IPS-NIHi11 (cell line): ENCODE data around the gene ZFHX2.
A peak's percentile ranks its signal among the peaks of the same experiment; 100 is the strongest.
"Not testable (repeated sequence)": the region's sequence is repeated elsewhere in the genome, so short reads cannot be mapped to it uniquely, and the experiment has no call there.

Source experiments
- DNase-seq: peaks from one replicate; pipeline ENCODE4 v3.0.0; 2012; ENCODE audit warnings: mixed read lengths, low spot score

ZFHX2 gene

DNA sequence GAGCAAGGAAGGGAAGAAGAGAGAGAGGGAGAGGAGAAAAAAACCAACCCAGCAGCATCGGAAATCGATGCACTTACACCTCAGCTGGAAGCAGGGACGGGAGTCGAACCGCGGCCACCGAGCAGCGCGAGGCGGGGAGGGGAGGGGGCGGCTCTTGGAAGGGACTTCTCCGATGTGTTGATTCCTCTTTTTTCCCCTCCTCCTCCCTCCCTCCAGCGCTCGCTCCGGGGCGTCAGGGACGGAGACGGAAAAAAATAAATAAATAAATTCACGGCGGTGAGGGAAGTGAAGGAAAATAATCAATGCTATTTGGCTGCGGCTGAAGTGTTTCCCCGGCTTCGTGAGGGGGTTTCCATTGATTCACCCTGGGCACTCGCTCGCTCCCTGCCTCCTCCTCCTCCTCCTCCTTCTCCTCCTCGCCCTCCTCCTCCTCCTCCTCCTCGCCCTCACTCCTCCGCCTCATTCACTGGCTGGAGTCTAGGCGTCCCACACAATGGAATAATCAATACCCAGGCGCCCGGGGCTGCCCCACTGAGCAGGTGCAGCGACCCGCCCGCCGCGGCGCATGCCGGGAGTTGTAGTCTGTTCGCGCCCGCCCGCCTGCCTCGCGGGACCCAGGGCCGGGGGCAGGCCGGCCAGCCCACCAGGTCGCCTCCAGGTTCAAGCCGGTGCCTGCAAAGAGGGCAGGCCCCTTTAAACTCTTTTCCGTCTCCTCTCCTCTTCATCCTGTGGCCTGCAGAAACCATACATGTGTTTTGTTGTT lies at the start of gene ZFHX2:
Gene ZFHX2, minus strand, starts transcription at position 500 of the 763 bp plus-strand sequence. CDS start 16,440 bp downstream, outside the sequence.
- DNase-seq: peak; percentile 88

DNA sequence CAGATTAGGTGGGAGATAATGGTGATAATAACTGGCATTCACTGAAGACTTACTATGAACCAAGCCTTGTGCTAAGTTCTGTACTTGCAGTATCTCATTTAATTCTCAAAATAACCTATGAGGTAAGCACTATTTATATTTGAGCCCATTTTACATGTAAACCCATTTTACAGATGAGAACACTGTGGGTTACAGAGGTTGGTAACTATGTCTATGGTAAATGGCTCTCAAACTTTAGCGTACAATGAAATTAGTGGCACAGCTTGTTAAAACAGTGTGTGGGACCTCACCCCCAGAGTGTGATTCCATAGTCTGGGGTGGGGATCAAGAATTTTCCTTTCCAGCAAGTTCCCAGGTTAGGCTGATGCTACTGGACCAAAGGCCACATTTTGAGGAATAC lies 49.2 kb upstream of the ZFHX2 start:
- DNase-seq: no peak

DNA sequence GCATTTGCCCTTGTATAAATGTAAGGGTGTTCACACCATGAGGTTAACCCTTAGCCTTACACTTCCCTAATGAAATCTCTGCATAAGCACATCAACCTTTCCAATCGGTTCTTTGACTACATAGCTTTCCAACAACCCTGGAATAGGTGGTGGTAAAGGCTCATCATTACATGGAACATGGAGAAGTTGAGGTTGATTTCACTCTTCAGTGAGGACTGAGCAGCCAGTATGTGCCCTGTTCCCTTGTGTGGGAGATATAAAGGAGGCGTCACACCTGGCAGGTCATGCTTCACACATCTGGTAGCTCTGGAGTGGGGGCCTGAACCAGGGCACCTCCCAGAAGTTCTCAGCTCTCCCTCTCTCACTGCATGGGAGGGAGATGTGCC lies 48.8 kb upstream of the ZFHX2 start:
- DNase-seq: no peak

DNA sequence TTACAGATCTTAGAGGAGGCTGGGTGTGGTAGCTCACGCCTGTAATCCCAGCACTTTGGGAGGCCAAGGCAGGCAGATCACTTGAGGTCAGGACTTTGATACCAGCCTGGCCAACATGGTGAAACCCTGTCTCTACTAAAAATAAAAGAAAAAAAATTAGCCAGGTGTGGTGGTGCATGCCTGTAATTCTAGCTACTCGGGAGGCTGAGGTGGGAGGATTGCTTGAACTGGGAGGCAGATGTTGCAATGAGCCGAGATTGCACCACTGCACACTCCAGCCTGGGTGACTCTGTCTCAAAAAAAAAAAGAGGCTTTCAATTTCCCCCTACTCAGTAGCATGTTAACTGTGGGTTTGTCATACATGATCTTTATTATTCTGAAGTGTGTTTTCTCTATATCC lies 42.6 kb upstream of the ZFHX2 start:
- DNase-seq: not testable (repeated sequence)

DNA sequence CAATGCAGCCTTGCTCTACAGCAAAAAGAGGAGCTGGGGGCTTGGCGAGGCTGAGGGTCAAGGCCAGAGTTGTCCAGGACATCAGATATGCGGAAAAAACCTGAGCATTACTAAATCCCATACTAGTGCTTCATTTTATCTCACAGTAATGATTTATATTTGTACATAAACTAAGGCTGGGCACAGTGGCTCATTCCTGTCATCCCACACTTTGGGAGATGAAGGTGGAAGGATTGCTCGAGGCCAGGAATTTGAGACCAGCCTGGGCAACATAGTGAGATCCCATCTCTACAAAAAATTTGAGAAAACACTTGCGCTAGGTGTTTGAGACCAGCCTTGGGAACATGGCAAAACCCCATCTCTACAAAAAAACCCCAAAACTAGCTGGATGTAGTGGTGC lies 38.6 kb upstream of the ZFHX2 start:
- DNase-seq: no peak

DNA sequence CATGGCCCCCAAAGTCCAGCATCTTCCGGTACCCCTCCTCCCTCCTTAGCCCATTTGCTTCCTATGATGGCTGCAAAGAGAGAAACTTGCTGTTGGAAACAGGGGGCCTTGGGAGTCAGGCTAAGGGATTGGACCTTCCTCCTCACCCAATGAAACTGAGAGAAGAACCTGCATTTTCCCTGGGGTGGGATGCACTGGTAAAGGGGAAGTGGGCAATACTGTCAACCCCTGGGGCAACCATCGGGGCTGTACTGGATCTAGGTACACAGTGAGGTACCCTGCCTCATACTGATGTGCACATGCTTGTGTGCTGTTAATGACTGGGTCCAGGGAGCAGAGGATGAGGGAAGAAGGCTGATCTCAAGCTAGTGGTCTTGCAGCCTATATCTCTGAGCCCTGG lies 38.0 kb upstream of the ZFHX2 start:
- DNase-seq: no peak

DNA sequence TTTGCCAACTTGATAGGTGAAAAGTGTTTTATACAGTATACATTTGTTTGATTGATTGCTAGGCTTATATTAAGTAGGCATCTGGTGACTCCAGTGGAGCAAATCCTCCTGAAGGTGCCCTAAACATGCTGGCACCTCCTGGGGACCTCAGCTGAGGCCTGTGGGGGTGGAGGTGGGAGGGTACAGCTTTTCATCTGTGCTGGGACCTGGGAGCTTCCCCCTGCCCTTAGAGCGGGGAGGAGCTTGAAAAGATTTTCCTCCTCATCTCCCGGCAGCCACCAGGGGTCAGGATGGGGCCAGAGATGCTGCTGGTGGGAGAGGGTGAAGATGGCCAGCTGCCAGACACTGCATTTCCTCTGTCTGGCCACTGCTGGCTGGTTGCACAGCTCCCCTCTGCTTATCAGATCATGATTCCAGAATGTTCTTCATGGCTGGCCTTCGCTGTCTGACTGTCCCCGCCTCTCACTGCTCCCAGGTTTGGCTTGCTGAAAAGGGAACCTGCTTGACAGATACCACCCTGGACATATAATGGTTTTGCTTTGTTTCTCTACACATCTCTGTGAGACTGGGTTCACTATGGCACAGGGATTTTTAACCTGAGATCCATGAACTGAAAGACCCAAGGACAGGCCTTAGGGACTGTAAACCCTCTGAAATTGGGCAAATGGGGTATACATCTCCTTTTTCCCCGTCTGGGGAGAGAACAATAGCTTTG lies 37.5 kb upstream of the ZFHX2 start:
- DNase-seq: peak; percentile 93

DNA sequence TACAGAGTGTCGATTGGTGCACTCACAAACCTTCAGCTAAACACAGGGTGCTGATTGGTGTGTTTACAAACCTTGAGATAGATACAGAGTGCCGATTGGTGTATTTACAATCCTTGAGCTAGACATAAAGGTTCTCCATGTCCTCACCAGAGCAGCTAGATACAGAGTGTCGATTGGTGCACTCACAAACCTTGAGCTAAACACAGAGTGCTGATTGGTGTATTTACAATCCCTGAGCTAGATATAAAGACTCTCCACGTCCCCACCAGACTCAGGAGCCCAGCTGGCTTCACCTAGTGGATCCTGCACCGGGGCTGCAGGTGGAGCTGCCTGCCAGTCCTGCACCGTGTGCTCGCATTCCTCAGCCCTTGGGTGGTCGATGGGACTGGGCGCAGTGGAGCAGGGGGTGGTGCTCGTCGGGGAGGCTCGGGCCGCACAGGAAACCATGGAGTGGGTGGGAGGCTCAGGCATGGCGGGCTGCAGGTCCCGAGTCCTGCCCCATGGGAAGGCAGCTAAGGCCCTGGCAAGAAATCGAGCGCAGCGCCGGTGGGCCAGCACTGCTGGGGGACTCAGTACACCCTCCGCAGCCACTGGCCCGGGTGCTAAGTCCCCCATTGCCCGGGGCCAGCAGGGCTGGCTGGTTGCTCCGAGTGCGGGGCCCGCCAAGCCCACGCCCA lies 33.1 kb upstream of the ZFHX2 start:
- DNase-seq: not testable (repeated sequence)

DNA sequence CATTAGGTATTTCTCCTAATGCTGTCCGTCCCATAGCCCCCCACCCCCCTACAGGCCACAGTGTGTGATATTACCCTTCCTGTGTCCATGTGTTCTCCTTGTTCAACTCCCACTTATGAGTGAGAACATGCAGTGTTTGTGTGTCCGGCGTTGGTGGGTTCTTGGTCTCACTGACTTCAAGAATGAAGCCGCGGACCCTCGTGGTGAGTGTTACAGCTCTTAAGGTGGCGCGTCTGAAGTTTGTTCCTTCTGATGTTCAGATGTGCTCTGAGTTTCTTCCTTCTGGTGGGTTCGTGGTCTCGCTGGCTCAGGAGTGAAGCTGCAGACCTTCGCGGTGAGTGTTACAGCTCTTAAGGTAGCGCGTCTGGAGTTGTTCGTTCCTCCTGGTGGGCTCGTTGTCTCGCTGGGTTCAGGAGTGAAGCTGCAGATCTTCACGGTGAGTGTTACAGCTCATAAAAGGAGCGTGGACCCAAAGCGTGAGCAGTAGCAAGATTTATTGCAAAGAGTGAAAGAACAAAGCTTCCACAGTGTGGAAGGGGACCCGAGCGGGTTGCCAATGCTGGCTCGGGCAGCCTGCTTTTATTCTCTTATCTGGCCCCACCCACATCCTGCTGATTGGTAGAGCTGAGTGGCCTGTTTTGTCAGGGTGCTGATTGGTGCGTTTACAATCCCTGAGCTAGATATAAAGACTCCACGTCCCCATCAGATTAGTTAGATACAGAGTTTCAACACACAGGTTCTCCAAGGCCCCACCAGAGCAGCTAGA lies 32.4 kb upstream of the ZFHX2 start:
- not testable (repeated sequence) for DNase-seq

DNA sequence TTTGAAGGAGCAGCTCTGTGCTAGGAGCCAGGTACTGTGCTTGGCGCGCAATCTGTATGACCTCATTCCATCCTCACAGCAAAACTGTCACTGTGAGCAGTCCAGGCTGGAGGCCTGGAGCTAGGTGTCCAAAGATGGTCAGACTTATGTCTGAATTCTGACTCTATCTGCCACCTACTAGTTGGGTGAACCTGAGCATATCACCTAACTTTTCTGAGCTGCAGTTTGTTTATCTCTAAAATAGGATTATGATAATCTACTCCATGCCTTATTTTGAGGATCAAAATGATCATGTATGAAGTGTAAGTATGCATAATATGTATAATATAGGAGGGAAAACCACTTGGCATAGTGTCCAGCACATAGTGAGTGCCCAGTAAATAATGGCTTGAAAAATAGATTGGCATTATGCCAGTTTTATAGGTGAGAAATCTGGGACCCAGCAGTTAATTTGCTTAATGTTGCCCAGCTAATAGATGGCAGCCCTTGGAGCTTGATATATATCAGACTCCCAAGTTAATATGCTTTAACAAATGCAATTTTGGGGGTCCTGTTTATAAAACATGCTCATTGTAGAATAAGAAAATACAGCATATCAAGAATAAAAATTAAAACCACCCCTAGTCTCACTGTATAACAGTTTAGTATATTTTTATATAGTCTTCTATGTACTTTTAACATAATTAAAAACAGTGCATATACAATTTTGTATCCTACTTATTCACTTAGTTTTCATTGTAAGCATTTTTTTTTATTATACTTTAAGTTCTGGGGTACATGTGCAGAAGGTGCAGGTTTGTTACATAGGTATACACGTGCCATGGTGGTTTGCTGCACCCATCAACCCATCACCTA lies 31.6 kb upstream of the ZFHX2 start:
- no peak for DNase-seq

DNA sequence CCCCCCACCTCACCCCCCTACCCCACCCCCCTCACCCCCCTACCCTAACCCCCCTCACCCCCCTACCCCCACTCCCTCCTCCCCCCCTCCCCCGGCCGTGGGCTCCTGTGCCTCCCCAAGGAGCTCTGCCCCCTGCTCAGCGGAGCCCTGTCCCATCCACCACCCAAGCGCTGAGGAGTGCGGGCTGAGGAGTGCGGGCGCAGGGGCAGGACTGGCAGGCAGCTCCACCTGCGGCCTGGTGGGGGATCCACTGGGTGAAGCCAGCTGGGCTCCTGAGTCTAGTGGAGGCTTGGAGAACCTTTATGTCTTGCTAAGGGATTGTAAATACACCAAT lies 29.4 kb upstream of the ZFHX2 start:
- DNase-seq: no peak

DNA sequence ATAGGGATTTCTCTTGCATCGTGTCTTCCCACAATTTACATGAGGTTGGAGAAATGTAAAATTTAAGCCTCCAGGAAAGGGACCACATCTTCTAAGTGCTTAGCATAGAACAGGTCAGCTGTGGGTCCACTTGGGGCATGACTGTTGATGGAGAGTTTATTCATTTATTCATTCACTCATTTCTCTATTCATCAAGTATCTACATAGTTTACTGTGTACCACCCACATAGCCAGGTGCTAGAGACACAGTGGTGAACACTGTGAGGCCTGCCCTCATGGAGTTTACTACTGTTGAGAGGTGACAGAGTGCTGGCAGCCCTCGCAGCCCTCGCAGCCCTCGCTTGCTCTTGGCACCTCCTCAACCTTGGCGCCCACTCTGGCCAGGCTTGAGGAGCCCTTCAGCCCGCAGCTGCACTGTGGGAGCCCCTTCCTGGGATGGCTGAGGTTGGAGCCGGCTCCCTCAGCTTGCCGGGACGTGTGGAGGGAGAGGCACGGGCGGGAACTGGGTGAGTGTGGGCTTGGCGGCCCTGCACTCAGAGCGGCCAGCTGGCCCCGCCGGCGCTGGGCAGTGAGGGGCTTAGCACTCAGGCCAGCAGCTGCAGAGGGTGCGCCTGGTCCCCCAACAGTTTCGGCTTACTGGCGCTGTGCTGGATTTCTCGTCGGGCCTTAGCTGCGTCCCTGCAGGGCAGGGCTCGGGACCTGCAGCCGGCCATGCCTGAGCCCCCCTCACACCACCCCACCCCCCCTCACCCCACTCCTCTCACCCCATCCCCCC lies 28.8 kb upstream of the ZFHX2 start:
- DNase-seq: no peak

DNA sequence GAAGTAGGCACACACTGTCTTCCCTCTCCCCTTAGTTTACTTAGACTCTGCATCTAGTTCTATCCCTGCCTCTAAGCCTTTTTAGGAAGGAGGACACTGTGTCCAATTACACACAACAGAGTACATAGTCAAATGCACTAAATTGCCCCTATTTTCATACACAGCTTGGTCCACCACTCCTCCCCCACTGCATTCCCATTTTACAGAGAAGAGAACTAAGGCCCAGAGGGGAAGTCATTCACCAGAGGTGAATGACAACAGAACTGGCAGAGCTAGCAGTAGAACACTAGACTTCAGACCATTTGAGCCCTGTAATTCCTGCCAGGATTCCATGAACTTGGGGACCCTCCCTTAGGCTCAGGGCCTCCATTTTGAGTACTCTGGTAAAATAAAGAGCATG lies 28.2 kb upstream of the ZFHX2 start:
- no peak for DNase-seq

DNA sequence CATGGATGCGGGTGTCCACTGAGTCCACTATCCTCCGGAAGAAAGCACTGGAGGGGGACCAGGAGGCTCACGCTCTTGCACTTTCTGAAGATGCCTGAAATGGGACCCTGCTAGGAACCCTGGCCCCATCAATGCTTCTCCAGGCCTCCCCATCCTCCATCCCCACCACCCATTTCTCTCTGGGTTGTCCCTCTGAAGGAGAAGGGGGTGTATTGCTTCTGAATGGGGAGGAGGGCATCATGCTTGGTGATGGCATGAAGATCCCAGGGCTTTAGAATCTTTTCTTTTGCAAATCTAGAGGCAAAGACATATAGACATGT lies 27.7 kb upstream of the ZFHX2 start:
- DNase-seq: no peak

DNA sequence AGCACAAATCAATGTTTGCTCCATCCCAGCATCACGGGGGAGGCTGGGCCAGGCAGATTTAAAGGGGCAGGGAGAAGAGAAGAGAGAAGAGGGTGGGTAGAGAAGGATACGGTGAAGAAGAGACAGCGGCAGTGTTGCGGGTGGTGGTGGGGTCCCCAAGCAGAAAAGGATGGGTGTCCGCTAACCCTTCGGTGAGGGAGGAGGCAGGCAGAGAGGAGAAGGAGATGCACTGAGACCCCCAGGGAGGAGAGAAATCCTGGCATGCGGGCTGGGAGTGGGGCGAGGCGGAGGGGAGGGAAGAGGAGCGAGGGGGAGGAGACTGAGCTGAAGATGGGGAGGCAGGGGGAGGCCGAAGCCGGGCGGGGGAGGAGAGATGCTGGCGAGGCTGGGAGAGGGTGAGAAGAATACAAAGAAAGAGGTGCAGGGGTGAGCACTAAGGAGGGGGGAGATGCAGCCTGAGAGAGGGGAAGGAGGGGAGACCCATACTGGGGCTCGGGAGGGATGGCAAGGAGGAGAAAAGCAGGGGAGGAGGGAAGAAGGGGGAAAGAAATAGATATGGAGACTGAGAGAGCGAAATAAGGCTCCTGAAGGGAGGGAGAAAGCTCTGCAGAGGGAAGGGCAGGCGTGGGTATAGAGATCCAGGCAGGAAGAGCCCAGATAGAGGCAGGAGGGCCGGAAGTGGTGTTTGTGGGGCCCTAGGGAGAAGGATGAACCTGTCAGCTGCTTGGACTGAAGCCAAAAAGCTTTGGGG lies 27.2 kb upstream of the ZFHX2 start, which contains the start of gene JPH4:
Gene JPH4, minus strand, starts transcription at position 231 of the 751 bp plus-strand sequence. CDS start 1,337 bp downstream, outside the sequence.
- peak; percentile 71 for DNase-seq

DNA sequence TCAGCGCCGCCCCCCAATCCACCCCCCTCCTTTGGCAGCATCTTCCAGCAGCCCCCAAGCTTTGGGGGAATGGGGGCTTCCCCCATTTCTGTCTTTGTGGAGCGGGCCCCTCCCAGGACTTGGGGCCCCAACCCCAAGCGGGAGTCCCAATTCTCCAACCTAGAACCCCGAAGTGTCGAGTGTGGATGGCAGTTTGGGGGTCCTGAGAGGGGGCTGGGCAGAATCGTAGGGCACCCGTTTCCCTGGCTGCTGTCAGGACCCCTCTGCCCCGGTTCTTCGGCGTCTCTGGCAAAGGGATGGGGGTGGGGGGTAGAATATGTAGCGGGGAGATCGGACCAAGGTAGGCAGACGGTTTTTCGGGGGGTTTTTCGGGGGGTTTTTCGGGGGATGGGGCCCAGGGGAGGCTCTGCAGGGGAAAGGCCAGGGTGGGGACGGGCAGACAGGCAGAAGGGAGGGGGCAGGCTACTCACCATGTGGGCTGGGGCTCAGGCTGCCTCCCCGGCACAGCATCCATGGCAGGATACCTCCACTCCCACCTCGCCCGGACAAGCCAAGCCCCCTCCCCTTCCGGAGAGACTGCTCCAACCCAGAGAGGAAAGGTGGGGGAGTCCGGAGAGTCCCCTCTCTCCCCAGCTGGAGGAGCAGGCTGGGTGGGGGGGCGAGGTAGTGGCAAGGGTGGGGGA lies 26.3 kb upstream of the ZFHX2 start:
- peak; percentile 66 for DNase-seq

DNA sequence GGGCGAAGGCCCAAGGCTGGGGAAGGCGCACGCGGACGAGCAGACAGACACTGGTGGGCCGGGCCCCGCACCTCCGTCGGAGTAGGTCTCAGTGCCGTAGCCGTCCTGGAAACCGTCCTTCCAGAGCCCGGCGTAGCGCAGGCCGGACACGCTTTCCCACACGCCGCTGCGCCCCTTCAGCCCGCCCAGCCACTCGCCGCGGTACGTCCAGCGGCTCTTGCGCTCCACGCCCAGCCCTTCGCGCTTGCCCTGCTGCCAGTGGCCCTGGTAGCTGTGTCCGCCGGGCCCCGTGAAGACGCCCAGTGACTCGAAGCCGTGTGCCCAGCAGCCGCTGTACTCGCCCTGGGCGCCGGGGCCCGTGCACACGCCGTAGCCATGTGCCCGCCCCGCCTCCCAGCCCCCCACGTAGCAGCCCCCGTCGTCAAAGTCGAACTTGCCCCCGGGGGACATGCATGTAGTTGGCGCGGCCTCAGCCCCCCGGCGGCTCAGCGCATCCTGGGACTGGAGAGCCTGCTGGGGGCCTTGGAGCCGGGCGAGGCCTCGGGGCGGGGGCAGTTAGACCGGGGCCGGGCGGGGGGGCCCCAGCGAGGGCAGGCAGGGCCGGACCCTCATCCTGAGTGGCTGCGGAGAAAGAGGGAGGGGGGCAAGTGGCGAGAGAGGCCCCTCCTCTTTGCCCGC lies 25.6 kb upstream of the ZFHX2 start:
- DNase-seq: peak; percentile 44

DNA sequence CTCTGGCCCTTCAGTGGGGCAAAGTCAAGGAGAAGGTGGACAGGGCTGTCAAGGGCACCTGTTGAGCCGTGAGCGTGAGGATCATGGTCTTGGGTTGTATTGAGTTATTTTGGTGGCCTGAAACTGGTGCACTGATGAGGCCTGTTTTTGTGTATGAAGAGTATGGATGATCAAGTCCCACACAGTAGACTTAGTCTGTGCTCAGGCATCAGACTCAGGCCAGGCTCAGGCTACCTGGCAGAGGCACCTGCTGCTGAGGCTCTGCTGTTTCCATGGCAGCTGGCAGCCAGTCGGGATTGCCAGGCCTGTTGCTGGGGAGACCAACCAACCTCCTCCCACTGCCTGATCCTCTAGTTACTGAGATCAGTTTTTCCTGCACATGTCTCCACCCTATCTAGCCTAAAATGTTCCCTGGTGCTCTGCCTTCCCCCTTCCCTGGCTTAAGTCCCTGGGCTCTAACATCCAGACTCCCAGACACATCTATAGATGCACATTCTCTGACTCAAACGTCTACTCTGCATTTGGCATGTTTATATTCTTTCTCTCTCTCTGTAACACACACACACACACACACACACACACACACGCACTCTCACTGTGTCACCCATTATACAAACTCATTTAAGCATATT lies 21.9 kb upstream of the ZFHX2 start:
- DNase-seq: no peak
